Mesodermal cell (in vitro differentiated cells): ENCODE results near the gene MEIS1.

Experiments
- H3K27ac ChIP-seq: 2 replicates; pipeline ENCODE4 v1.7.0; 2013; ENCODE audit warnings: mild to moderate bottlenecking, low read depth, low read length, moderate library complexity; ENCODE audit not compliant: severe bottlenecking
- H3K36me3 ChIP-seq: 2 replicates; pipeline ENCODE4 v1.7.1; 2013; ENCODE audit warnings: mild to moderate bottlenecking, low read length, moderate library complexity; ENCODE audit not compliant: control insufficient read depth, insufficient read depth
- H3K4me1 ChIP-seq: one replicate; pipeline ENCODE4 v1.7.1; 2013; ENCODE audit warnings: mild to moderate bottlenecking, low read length; ENCODE audit not compliant: insufficient read depth, control insufficient read depth, poor library complexity, severe bottlenecking
- H3K4me3 ChIP-seq: 2 replicates; pipeline ENCODE4 v1.7.0; 2013; ENCODE audit warnings: low read length, control low read depth, mild to moderate bottlenecking; ENCODE audit not compliant: insufficient read depth, poor library complexity, severe bottlenecking; ENCODE audit errors: extremely low read depth
- H3K9me3 ChIP-seq: 2 replicates; pipeline ENCODE4 v1.7.1; 2013; ENCODE audit warnings: mild to moderate bottlenecking, low read length, moderate library complexity; ENCODE audit not compliant: control insufficient read depth
- WGBS, 2 experiments: methylation state at CpG; one replicate each; pipeline ENCODE4 v1.1.5; 2013; ENCODE audit warnings: missing lambda C conversion rate in 2 of 2; ENCODE audit not compliant: insufficient coverage in 2 of 2; 5-methylcytosine and 5-hydroxymethylcytosine counted together

The MEIS1 gene

GRCh38 chr2:66461001-66461663 lies 26.2 kb downstream of the MEIS1 start:
- Histone ChIP-seq H3K9me3 (no peaks in the 10 kb centered on the region), H3K4me3 (no peak overlapping the region), H3K4me1 (peaks cover 27% of the 10 kb centered on the region), H3K36me3 (peaks cover 16% of the 10 kb centered on the region), H3K27ac (no peak overlapping the region)
- 100% methylated on average over 1 of the region's 3 CpGs; no CpG with 5 or more reads in 1 of the 2 experiments for WGBS, 2 experiments

GRCh38 chr2:66461664-66462500 lies 27.0 kb downstream of the MEIS1 start:
- Histone ChIP-seq H3K4me3 (no peak overlapping the region), H3K27ac (peak overlapping the region; percentile 83), H3K36me3 (peaks cover 16% of the 10 kb centered on the region), H3K4me1 (peaks cover 27% of the 10 kb centered on the region), H3K9me3 (no peaks in the 10 kb centered on the region)
- 90% methylated on average over 4 of the region's 6 CpGs for WGBS, 2 experiments

GRCh38 chr2:66462501-66462825 lies 27.5 kb downstream of the MEIS1 start:
- WGBS, 2 experiments: 87 to 94% methylated on average over 3 to 5 of the region's 5 CpGs
- H3K36me3 ChIP-seq: peaks cover 16% of the 10 kb centered on the region
- H3K27ac ChIP-seq: peak overlapping the region; percentile 83
- peaks cover 27% of the 10 kb centered on the region for H3K4me1 ChIP-seq
- no peak overlapping the region for H3K4me3 ChIP-seq
- no peaks in the 10 kb centered on the region for H3K9me3 ChIP-seq

- H3K27ac ChIP-seq: peak overlapping the region; percentile 83
- WGBS, 2 experiments: 89 to 94% methylated on average over 1 to 2 of the region's 3 CpGs
- H3K4me1 ChIP-seq: peaks cover 27% of the 10 kb centered on the region
- no peaks in the 10 kb centered on the region for H3K9me3 ChIP-seq
- peaks cover 13% of the 10 kb centered on the region for H3K36me3 ChIP-seq
- H3K4me3 ChIP-seq: no peak overlapping the region
Measured at GRCh38 chr2:66463206-66463755, 28.4 kb downstream of the MEIS1 start.

GRCh38 chr2:66464930-66465637 lies 30.2 kb downstream of the MEIS1 start:
- Histone ChIP-seq H3K9me3 (no peaks in the 10 kb centered on the region), H3K36me3 (peaks cover 8% of the 10 kb centered on the region), H3K27ac (no peak overlapping the region), H3K4me1 (peaks cover 27% of the 10 kb centered on the region), H3K4me3 (no peak overlapping the region)
- 80 to 86% methylated on average over 1 of the region's 4 CpGs for WGBS, 2 experiments

GRCh38 chr2:66466433-66466832 lies 31.5 kb downstream of the MEIS1 start:
- 95 to 100% methylated on average over 2 of the region's 2 CpGs for WGBS, 2 experiments
- Histone ChIP-seq H3K27ac (no peak overlapping the region), H3K4me1 (peaks cover 26% of the 10 kb centered on the region)

GRCh38 chr2:66467718-66468117 lies 32.8 kb downstream of the MEIS1 start:
- H3K36me3 ChIP-seq: peaks cover 11% of the 10 kb centered on the region
- H3K9me3 ChIP-seq: no peaks in the 10 kb centered on the region
- H3K27ac ChIP-seq: no peak overlapping the region
- peaks cover 13% of the 10 kb centered on the region for H3K4me1 ChIP-seq
- no peak overlapping the region for H3K4me3 ChIP-seq

More at GRCh38 chr2:66466433-66466832, 31.5 kb downstream of the MEIS1 start:
- no peak overlapping the region for H3K4me3 ChIP-seq
- H3K36me3 ChIP-seq: peaks cover 8% of the 10 kb centered on the region
- no peaks in the 10 kb centered on the region for H3K9me3 ChIP-seq

GRCh38 chr2:66469214-66469902 lies 34.4 kb downstream of the MEIS1 start:
- Histone ChIP-seq H3K4me1 (no peaks in the 10 kb centered on the region), H3K4me3 (no peak overlapping the region), H3K36me3 (peaks cover 17% of the 10 kb centered on the region), H3K27ac (no peak overlapping the region), H3K9me3 (no peaks in the 10 kb centered on the region)
- WGBS, 2 experiments: 42 to 48% methylated on average over 2 to 3 of the region's 11 CpGs

- Histone ChIP-seq H3K4me3 (no peak overlapping the region), H3K9me3 (no peaks in the 10 kb centered on the region), H3K36me3 (peaks cover 18% of the 10 kb centered on the region), H3K4me1 (no peaks in the 10 kb centered on the region), H3K27ac (no peak overlapping the region)
- WGBS, 2 experiments: 89 to 91% methylated on average over 1 of the region's 2 CpGs
Measured at GRCh38 chr2:66470199-66470598, 35.3 kb downstream of the MEIS1 start.

GRCh38 chr2:66472225-66472843 lies 37.4 kb downstream of the MEIS1 start:
- Histone ChIP-seq H3K4me1 (peaks cover 9% of the 10 kb centered on the region), H3K27ac (no peak overlapping the region), H3K4me3 (no peak overlapping the region), H3K36me3 (peaks cover 14% of the 10 kb centered on the region), H3K9me3 (no peaks in the 10 kb centered on the region)
- 94 to 100% methylated on average over 3 to 4 of the region's 5 CpGs for WGBS, 2 experiments
